Amniotic stem cell (primary cell): ENCODE measurements around the gene CNTN6.

Experiments used
- DNase-seq: peaks from one replicate; lab custom pipeline; 2025; lab: John Stamatoyannopoulos, UW

Gene CNTN6

DNA sequence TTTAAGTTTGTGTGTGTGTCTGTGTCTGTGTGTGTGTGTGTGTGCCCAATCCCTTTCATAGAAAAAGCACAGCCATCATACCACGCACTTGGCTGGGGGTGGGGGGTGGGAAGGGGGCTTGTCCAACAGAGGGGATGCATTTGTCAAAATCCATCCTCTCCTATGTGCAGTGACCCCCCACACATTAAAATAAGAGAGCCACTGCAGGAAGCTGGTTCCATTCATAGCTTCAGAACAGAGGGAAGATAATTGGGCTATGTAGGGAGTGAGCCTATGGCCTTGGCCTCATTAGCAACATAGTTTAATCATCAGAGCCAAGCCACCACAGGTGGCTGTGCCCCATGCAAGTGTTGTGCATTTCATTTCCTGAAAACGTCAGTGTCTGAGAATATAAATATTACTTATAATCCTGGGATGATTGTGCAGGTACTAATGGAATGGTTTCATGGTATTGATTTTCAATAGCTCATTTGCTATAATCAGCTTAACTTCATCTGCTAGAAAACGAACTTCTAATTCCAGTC is 330.8 kb downstream of the CNTN6 start:
- DNase-seq = no peak

DNA sequence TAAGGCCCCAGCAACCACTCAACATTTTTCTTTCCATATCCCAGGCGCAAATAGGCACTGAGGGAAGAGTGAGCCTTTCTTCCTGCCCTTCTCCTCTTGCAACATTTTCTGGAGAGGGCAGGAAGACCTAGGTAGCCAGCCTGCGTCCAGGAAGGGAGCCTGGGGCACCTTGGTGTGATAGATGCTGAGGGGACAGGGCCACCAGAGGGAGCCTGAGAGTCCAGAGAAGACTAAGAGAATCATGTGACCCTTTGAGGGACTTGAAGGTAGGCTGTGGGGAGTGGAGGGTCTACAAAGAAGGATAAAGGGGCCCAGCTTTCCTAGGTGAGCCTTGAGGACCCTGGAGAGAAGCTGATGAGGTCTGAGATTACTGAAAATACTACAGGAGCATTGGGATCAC is 346.6 kb downstream of the CNTN6 start:
- DNase-seq = no peak

DNA sequence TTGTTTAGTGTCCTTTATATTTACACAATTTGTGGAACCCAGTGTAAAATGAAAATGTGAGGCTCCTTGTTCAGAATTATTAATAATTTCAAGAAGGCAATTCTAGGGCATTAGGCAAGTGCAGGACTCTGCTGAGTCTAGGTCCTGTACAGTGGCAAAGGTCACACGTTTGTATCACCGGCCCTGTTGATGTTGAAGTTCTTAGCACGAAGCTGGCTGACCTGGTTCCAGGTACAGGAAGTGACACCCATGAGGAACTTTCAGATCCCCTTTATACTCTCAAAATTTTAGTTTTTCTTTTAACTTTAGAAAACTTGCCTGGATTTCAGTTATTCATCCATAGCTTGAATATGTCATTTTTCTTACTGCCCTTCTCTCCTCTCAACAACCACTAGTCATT is 349.4 kb downstream of the CNTN6 start:
- DNase-seq = no peak

DNA sequence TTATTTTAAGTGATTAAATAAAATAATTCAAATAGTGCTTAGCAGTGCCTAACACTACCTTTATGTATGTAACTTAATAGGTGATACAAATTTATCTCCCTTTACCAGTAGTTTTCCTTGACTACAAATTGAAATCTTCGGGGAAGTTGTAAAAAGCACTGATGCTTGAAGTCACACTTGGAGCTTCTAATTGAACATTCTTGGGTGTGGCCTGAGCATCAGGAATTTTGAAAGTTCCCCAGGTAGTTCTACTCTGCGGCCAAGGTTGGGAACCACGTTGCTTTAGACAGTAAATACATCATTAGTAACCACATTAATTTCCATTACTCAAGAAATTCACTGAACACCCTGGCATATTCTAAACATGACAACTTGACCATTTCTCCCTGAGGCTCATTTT is 351.4 kb downstream of the CNTN6 start:
- no peak for DNase-seq

DNA sequence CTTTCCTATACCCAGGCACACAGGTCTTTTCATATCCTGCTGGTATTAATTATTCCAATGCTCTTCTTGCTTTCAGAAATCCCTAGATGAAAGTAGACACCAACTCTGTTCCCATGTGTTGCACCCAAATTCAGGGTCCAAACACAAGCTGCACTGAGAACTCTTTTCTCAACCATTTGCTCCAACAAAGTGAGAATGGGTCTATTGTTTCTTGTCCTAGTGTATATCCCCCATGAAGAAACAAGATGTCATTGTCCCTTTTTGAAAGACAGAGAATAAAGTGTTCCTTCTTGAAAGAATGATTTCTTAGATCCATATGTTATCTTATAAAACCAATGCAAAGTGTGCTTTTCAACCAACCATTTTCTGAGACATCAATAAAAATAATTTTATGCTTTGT is 353.7 kb downstream of the CNTN6 start:
- DNase-seq = no peak

DNA sequence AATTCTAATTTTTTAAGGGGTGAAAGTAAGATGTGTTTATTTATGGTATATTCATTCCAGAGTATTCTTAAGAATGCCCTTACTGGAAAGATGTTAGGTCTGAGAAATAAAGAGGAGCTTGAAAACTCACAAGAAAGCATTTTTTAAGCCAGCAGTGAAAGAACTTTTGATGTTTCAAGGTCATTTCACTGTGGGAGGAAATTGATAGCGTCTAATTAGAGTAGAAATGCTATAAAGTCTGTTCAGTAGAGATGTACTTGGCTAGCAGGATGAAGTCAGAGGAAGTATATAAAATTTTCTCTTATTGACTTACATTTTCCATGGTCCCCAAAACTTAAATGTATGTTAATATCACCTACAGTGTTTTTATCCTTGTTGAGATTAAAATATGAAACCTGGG is 354.6 kb downstream of the CNTN6 start:
- no peak for DNase-seq

DNA sequence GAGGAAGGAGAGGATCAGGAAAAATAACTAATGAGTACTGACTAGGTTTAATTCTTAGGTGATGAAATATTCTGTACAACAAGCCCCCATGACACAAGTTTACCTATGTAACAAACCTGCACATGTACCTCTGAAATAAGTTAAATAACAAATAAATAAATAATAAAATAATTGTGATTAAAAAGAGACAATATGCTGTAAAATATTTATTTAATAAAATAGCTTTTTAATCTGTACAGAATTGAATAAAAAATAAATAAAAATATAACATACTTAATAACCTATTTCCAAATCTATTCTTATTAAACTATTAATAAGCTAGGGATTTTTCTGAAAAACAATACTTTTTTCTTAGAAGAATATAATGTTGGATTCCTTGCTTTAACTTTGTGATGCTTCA is 355.6 kb downstream of the CNTN6 start:
- no peak for DNase-seq
